Left cardiac atrium (tissue), 4 donors: ENCODE measurements around the gene EFNA5. TPM values are rescaled to one million over a fixed set of nuclear protein-coding genes. Genes with fewer than 3 reads are reported as not detected.
A peak's percentile ranks its signal among the peaks of the same experiment; 100 is the strongest.

Experiments used
- ATAC-seq, 2 donors: fragments of 200-7000 bp; cut with Tn5 transposase; one replicate each; pipeline ENCODE4 v1.9.1; 2020; ENCODE audit warnings: mild to moderate bottlenecking in 2 of 2, moderate library complexity in 2 of 2
- DNase-seq: peaks from one replicate; pipeline ENCODE4 v3.0.0-alpha.2; 2020
- intact Hi-C, 2 donors: fragments of 100-400 bp; cut with DNase I; formaldehyde crosslinking; loops; one replicate each; pipeline versions ENCODE4 v1.14.1 to v1.15.1; 2022 to 2023
- total RNA-seq, 2 donors: library from RNA; stranded (reverse); fragmentation: NEBNext Ultra II Directional; extraction: Animal tissue kit (Norgen Biotek cat#: 25700); gene quantifications; one replicate each; pipeline ENCODE4 v1.2.1, GENCODE V29; 2021
- donor health status: DM: no; HTN: yes; CAD: no.
- donor health status: DM: no; HTN: yes; CAD: no; lungs with severe emphysema.
- donor health status: DM: yes; HTN: yes; CAD: no.
- donor health status: Dilated cardiomyopathy.

The EFNA5 gene
- total RNA-seq, 2 donors from 2014 or later = 23.9 to 29.2 TPM

DNA sequence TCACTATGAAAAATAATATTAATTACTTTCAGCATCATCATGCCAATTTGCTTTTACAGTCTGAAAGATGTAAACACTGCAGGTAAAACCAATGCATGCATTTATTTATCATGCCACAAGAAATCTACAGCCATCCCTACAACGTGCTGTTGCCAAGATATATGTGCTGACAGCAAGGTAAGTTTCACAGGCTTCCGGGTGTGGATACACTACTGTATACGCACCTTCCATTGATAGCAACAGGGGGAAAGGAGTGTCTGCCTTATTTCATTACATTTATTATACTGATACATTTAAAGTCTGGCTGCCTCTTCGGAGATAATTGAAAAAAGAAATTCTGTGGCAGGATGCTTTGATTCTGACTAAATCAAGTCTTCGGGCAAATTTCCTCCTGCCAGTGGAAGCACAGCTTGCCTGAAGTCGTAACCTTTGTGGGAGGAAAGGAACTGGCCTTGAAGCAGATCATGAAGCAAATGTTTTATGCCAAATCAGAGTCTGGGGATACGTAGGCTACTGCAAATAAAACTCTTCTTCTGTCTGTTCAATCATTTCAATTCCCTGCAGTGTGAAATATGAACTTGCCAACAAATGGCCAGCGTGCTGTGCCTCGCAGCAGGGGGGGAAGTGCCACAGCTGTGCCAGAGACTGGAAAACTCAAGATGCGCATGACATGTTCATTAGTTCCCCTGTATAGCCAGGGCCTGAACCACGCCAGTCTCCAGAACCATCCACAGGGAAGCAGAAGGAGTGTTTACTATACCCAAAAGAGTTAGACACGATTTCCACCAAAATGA, 268.1 kb downstream of the EFNA5 start:
- intact Hi-C loops = no loop called here
- no peak for DNase-seq
- ATAC-seq = peak; percentile 41 to 55

DNA sequence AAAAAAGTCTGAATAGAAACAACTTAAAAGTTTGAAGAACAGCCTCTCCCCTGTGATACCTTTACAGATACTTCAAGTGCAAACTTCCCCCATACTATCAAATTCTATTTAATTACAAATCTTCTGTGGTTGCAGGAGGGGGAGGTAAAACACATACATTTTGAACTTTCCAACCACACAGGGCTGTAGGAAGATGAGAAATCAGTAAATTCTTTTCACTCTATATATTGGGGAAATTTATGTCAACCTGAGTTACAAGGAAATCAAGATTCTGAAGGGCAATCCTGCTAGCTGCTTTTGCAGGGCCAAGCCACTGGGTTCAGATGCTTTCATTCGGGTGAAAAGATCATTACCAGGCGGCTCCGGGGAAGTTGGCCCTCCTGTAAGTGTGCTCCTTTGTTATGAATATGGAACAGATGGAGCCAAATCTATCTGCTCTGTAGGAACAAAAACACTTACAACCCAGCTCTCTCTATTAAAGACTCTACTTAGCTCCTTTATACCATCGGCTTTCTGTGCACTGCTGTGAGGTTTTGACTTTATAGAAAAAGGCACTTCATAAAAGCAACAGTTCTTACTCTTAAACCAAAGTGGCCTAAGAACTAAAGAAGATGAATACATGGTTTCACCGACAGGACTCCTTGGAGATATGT, 269.1 kb downstream of the EFNA5 start:
- DNase-seq = no peak
- intact Hi-C loops = no loop called here
- ATAC-seq = no peak

DNA sequence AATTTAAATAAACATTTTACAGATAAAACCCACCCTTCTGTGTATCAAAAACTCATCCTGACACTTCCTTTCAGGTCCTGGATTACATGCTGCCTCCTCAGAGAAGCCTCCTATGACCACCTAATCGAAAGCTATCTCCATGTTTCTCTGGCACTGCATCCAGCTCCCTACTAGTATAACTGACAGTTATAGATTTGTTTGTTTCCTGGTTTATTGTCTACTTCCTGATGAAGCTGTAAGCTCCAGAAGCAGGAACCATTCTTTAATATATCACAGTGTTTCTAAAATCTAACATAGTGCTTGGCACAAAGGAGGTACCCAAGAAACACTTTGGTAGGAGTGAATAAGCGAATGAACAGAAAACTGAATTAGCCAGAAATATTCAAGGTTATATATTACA, 270.4 kb downstream of the EFNA5 start:
- no peak for ATAC-seq
- no peak for DNase-seq
- intact Hi-C loops = no loop called here

DNA sequence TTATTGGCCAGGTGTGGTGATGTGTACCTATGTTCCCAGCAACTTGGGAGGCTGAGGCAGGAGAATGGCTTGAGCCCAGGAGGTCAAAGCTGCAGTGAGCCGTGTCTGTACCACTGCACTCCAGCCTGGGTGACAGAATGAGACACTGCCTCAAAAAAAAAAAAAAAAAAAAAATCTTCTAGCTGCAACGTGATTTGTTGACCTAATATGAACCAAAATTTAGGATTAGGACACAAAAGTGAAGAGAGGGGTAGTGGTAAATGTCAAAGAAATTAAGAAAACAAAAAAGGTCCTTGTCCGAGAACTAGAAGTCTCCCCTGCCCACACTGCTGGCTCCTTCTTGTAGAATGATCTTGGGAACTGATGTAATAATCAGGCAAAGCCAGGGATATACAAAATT, 272.0 kb downstream of the EFNA5 start:
- ATAC-seq (no peak), DNase-seq (no peak)
- intact Hi-C loops = no loop called here

DNA sequence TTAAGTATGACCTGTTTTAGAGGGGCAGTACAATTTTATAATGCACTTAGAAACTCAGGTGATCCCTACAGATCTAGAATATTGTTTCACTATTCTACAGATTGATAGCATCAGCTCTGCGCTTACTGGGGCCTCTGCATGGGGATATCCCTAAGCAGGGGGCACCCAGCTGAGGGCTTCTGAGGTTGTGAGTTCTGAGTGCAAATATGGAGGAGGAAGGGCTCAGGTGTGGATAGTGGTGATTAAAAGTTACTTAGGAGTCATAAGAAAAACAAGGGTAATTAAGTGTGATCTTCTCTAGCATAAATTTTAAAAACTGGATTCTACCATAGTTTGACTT, 274.4 kb downstream of the EFNA5 start:
- ATAC-seq (no peak), DNase-seq (no peak)
- intact Hi-C loops = no loop called here

DNA sequence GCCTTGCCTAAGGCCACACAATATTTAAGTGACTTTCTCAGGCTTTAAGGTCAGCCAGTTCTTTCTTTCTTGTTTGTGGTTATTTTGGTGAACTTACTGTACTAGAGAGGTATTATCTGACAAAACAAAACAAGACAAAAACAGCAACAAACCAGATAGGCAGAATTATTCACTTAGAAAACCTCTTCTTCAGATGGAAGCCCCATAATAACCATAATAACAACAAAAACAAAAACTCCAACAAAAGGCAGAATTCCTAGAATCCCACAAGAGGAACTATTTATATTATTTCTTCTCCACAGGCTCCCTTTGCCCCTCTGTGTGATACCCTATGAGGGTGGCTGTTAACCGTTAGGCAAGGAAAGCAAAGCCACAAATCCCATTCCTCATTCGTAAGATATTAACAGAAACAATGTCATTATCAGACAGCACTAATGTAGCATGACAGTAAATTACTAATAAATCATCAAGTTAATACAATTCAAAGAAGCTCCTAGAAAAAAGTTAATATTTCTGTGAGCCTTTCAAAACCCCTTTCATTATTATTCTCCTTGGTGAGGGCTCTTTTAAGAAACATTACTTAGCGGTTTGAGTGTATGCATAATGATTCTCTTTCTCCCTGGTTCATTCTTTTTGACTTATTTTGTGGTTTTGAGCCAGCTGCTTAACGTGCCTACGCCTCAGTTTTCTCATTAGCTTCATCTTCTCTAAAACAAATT, 274.9 kb downstream of the EFNA5 start:
- intact Hi-C loops = no loop called here
- ATAC-seq (no peak), DNase-seq (no peak)

DNA sequence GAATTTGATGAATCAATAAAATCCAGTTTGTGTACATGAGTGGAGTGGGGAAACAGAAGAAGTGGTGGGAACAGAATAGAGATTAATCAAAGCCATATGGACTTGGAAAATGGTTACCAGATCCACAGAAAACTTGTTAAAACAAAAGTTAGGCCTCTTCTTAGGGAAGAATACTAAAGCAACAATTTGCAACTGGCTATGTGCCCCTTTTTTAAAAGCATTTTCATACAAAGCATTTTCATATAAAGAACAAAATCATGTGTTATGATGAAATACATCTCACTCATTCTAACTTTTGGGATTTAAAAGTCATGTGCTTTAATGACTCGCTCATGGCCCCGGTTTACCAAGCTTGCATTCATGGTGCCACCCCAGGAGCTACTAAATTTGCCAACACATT, 276.9 kb downstream of the EFNA5 start:
- no peak for DNase-seq
- no peak for ATAC-seq
- intact Hi-C loops = no loop called here

DNA sequence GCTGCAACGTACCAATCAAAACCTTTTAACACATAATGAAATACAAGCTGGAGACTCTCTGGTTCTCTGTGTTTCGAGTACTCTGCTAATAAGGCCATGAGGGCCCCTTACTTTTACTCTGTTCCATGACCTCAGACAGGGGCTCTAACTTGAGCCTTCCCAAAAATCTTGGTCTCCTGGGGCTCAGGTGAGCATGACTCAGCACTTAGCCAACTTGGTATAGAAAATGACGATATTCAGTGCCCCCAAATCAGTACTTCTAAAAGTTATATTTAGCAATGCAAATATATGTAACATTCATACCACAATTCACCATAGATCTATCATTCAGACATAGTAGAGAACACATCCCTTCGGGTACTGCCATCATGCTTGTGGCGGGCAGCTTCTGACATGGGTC, 278.9 kb downstream of the EFNA5 start:
- DNase-seq (no peak), ATAC-seq (no peak)
- intact Hi-C loops = no loop called here

DNA sequence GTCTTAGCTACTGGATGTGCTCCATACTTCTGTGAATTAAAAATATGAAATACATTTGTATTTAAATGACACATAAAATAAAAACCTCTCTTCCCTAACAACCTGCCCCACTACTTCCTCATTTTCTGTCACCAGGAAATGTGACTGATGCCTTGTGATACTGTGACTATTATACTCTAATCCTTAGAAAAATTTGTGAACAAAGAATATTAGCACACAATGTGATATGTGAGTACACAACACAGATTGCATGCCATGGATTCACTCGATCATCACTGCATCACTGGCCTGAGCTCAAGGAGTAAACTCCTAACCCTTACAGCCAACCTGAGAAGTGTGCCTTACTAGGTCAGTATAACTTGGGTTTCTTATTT, 281.0 kb downstream of the EFNA5 start:
- no peak for DNase-seq
- intact Hi-C loops = loop anchor here in 1 of 2 donors (10.0 kb wide), 1 partner anchor 185 kb away; no protein-coding TSS in a partner anchor

DNA sequence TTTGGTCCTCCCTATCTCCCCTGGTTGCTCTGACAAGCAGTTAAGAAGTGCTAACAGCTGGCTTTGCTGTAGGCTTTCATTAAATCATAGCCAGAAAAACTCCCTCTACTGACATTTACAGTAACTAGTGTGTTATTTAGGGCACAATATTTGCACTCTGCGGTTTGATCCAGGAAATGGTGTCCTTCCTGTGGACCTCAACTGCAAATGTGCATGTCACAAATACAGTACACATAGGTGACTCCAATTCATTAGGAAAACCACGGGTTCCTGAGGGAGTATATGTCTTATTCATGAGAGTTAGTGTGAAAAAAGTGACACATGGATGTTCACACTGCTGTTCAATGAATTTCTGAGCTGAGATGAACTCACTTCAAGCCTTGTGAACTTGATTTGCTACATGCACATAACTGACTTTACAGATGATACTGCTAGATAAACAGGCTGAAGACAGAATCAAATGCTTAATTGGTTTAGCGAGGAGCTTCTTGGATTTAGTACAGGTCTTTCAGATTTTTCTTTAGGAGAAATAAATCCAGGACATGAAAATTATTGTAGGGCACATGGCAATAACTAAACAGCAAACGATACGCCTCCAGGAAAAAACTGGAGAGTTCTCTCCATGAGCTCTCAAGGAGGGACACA, 281.5 kb downstream of the EFNA5 start:
- DNase-seq = no peak
- peak; percentile 72 to 77 for ATAC-seq
- intact Hi-C loops = loop anchor here in 1 of 2 donors (10.0 kb wide), 1 partner anchor 186 kb away; no protein-coding TSS in a partner anchor

More for the DNA sequence above, 281.0 kb downstream of the EFNA5 start:
- ATAC-seq = no peak

DNA sequence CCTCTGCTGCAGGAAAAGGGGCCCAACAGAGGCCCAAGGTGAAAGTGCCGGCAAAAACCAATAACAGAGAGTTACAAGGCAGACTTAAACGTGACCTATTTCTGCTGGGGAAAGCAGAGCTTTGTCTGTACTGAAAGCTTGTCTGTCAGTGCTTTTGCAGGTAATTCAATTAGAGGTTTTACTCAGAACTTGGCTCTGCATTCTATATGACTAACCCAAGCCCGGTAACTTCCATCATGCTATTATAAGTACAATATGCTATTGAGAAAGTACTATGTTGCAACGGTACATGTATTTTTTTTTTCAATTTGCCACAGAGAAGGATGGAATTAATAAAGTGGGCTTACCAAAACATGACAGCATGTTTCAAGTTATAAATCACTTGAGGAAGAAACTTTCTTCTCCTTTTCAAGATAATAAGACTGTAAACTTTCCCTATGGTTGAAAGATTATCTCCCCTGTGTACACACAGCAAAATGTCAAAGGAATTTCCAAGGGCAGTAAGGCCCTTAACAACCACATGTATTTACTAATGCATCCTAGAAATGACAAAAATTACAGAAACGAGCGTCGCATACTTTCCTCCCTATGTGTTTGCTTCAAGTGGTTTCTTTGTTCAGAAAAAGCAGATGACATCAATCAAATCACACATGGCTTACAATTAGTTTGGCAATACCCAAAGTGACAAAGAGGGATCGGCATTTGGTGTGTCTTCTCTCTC, 282.4 kb downstream of the EFNA5 start:
- intact Hi-C loops = loop anchor here in 1 of 2 donors (10.0 kb wide), 1 partner anchor 186 kb away; no protein-coding TSS in a partner anchor
- DNase-seq (no peak), ATAC-seq (peak in 1 of 2 donors; percentile 72)

DNA sequence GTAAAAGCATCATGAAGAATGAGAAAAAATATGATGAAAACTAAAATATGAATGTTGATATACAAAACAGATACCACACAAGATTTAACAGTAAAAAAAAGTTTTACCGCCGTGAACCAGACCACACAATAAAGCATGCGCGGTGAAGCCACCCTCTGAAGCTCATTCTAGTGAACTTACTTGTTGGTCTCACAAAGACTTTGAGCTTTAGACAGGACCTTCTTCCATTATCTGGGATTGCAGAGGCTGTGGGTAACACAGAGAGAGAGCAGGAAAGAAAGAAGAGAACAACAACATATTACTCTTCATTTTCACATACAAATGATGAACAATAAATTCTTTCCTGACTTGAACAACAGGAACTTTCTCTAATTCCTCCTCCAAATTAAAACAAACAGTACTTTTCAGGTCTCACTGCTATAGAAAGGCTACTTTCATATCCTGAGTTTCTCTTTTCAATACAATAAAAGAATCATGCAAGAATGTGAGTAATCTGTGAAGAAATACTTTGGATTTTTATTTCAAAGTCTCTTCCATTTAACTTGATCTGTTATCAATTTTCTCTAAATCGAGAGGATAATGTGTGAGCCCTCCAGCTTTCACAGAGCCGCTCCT, 283.1 kb downstream of the EFNA5 start:
- intact Hi-C loops = loop anchor here in 1 of 2 donors (10.0 kb wide), 1 partner anchor 187 kb away; no protein-coding TSS in a partner anchor
- no peak for ATAC-seq
- DNase-seq = no peak

DNA sequence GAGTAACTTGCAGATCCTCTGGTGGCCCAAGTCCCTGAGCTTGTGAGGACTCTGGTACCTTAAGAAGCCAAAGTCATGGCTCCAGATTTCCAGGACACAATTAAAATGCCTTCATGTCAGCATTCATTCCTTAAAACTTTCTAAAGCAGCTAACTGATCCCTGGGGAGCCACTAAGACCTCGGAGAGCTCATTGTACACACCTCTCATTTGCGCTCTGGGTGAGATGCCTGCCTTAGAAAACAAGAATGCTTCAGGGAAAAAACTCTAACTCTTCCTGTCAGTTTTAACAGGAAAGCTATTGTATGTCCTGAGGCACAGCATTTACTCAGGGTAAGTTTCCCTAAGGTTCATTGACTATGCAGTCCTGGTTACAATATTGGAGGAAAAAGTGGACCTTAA, 285.0 kb downstream of the EFNA5 start:
- ATAC-seq (no peak), DNase-seq (no peak)
- intact Hi-C loops = loop anchor here in 1 of 2 donors (10.0 kb wide), 1 partner anchor 189 kb away; no protein-coding TSS in a partner anchor

DNA sequence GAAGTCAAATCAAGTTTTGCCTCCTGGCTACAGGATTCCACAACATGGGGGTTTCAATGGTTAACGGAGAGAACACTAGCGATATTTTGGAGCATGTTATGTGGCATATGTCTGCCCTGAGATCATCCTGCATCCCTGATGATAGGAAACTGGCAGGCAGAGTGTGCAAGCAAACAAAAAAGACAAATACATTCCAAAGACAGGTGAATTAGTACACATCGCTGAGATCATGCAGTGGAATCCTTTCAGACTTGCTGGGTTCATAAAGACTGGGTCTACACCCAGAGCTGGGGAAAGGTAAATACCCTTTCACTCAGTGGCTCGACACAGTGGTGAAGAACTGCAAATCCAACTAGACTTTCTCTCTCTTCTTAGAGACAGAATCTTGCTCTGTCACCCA, 286.5 kb downstream of the EFNA5 start:
- ATAC-seq (no peak), DNase-seq (no peak)
- intact Hi-C loops = loop anchor here in 1 of 2 donors (5.0 to 10.0 kb wide), 2 partner anchors 191 to 288 kb away; partner anchors contain the start of gene EFNA5

DNA sequence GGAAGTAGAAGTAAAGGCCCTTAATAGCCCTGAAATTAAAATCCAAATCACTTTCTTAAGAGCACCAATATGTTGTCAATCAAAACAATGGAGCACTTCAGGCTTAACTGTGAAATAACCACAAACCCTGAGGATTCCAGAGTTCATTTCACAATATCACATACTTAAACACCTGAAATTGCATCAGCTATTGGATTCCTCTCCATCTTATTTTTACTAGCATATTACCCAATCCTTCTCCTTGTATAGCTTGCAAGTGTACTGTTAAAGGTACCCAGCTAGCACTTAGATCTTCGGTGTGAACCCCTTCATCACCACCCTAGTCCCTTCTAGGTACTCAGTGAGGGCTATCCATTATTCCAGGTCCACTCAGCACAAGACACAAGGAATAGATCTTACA, 287.3 kb downstream of the EFNA5 start:
- intact Hi-C loops = loop anchor here in 1 of 2 donors (5.0 to 10.0 kb wide), 2 partner anchors 191 to 289 kb away; partner anchors contain the start of gene EFNA5

DNA sequence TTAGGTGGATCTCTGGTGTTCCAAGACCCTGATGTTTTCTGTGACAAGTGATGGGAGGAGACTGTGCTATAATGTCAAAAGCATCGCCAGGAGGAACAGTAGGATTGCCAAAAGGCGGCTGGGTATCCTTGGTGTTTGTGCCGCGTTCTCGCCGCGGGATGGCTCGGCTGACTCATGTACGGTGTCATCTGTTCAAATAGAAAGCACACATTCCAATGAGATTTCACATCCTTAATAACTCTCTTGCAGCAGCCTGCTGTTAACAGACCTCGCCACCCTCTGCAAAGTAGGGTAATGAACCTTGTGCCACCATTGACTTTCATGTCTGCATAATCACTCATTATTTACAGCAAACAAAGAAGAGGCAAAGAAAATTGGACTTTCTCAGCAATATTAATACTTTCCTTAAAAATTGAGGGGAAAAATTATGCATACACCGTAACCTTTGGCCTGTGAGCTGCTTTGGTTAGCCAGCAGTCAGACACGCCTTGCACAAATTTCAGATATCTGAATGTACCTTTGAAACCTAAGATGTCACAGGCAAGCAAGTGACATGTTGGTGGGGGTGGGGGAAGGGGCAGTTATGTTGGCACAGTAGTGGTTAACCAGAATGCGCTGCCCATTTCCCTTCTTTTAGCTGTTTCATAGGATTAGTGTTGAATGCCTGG, 289.4 kb downstream of the EFNA5 start:
- DNase-seq (peak; percentile 38), ATAC-seq (peak; percentile 81 to 92)
- intact Hi-C loops = loop anchor here in 1 of 2 donors (5.0 to 10.0 kb wide), 2 partner anchors 193 to 291 kb away; partner anchors contain the start of gene EFNA5

More for the DNA sequence above, 287.3 kb downstream of the EFNA5 start:
- DNase-seq = no peak
- no peak for ATAC-seq

DNA sequence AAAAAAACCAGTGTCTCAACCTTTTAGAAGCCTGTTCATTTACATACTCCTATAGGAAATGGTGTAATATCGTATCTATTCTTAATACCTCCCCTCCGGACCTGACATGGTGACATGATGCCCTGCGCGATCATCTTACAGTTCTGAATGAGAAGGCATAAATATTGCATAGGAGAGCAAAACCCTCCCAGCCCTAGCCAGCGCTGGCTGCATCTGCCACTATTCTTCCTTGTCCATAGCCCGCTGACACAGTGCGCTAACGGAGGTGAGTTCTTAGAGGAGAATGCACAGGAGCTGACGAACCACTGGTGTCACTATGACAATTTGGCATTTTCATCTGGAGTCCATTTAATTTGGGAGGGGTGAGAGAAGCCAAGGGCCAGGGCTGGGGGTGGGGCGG, 290.1 kb downstream of the EFNA5 start:
- DNase-seq (no peak), ATAC-seq (no peak)
- intact Hi-C loops = loop anchor here in 1 of 2 donors (5.0 to 10.0 kb wide), 2 partner anchors 194 to 292 kb away; partner anchors contain the start of gene EFNA5
